Fibroblast of peridontal ligament (primary cell): ENCODE results near the gene OVOL3.
"Not testable (repeated sequence)": the region's sequence is repeated elsewhere in the genome, so short reads cannot be mapped to it uniquely, and the experiment has no call there.

ENCODE experiments used
- DNase-seq: peaks from one replicate; pipeline ENCODE4 v3.0.0-alpha.2; 2010; ENCODE audit errors: extremely low read depth

OVOL3 gene

DNA sequence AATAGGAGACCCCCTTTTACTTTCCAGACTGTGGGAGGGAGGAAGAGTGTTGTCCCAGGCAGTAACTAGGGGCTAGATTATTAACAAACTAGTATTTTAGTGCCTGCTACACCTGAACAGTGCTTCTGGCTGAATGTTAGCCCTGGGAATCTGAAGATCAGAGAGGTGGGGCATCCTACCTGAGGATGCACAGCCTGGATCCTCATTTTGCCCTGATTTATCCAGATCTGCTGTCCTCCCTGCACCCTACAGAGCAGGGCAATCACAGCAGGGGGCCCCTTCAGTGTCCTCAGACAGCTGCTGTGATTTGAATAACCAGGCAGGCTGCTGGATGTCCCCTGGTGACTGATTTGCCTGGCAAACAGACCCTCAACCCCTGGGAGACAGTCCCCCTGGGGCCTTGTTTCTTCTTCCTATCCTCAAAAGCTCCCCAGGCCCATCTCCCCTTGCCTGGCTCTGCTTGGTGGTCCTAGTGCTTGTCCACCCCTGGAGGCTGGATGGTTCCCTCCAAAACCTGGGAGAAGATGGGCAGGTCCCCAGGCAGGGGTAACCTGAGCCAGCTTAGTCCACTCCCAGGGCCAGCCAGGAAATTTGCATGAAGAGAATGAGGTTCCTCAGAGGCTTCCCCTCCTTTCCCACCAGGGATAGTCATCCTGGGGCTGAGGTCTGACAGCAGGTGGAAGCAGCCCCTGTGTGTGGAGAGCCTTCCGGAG, at the start of gene OVOL3:
TSS of gene OVOL3 (plus strand) at position 657 of the 713 bp plus-strand sequence. CDS start 60 bp downstream, outside the sequence.
- no peak for DNase-seq

DNA sequence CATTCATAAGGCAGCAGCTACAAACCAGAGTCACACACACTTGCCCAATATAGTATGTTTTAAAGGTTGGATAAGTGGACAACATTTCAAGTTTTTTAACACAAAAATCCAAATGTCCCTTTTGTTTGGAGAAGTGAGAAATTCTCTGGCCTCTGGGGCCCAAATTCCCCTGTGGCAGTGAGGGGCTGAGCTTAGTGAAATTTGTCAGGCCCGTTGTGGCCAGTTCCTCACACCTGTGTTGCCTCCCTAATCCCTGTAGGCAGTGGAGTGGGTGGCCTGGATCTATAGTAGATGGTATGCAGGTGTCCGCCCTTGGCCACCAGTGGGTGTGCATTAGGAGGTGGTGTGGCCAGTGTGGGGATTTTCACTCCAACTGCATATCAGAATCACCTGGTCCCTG, 49.6 kb upstream of the OVOL3 start:
- DNase-seq = no peak

- DNase-seq = no peak
Measured at GRCh38 chr19:36064826-36065225, 46.1 kb upstream of the OVOL3 start.

DNA sequence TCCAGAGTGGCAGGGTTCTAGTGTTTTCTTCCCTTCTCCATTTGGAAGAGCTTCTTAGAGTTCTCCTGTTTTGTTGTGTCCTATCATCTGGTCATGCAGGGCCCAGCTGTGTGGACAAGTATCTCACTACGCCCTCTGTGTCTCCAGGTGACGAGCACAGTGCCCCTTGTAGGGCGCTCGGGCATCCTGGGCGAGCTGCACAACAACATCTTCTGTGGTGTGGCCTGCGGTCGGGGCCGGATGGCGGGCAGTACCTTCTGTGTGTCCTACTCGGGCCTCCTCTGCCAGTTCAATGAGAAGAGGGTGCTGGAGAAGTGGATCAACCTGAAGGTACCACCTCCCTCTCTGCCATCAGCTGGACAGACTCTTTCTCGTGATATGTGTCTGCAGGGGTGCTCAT, 43.3 kb upstream of the OVOL3 start:
- no peak for DNase-seq

- not testable (repeated sequence) for DNase-seq
Measured at GRCh38 chr19:36068810-36069499, 42.0 kb upstream of the OVOL3 start.

- no peak for DNase-seq
Measured at GRCh38 chr19:36072081-36072480, 38.9 kb upstream of the OVOL3 start.

DNA sequence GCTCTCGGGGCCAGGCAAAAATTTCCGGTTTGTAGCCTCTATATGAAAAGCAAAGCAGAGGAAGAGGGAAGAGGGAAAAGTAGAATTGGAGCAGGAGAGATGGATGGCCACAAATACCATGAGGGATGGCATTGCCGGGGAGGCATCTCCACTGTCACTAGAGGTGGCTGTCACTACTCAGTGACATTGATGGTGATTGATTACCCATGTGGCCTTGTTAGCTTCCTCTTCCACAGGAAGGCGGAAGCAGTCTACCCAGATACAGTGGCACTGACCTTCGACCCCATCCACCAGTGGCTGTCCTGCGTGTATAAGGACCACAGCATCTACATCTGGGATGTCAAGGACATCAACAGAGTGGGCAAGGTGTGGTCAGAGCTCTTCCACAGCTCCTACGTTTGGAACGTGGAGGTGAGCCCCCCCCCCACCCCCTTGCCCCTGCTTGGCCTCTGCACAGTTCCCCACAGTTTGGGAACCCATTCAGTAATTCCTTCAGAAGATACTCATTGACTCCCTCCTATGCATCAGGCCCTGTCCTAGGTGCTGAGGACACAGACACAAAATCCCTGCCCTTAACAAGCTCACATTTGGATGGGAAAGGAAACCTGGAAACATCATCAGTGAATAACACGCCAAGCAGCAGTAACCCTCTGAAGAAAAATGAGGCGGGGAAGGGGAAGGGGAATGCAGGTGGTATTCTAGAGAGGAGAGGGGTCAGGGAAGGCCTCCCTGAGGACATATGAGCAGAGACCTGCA, 37.6 kb upstream of the OVOL3 start:
- DNase-seq = no peak

GRCh38 chr19:36079389-36079945, 31.5 kb upstream of the OVOL3 start:
- no peak for DNase-seq

DNA sequence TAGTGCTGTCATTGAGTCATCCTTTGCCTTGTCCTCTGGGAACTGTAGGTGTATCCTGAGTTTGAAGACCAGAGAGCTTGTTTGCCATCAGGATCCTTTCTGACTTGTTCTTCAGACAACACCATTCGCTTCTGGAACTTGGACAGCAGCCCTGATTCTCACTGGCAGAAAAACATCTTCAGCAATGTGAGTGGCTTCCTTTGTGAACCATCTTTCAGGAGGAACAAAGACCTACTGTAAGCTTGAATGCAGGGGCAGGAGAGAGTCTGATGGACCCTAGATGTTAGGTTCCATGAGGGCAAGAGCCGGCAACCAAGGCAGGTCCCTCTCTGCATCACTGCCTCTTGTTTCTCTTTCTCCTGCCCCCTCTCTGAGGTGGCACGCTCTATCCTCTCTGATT, 29.6 kb upstream of the OVOL3 start:
- DNase-seq = peak; percentile 3

- DNase-seq = peak; percentile 14
Measured at GRCh38 chr19:36081894-36082293, 29.0 kb upstream of the OVOL3 start.

DNA sequence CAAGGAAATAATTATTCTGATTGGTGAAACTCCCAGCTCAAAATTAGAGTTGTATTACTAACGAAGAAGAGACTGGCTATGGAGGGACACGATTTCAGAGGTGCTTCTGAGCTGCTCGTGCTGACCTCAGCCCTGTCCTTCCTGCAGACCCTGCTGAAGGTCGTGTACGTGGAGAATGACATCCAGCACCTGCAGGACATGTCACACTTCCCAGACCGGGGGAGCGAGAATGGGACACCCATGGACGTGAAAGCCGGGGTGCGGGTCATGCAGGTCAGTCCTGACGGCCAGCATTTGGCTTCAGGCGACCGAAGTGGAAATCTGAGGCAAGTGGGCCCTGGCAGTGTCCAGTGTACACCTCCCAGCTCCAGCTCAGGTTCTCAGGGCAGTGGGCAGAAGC, 28.0 kb upstream of the OVOL3 start:
- no peak for DNase-seq

DNA sequence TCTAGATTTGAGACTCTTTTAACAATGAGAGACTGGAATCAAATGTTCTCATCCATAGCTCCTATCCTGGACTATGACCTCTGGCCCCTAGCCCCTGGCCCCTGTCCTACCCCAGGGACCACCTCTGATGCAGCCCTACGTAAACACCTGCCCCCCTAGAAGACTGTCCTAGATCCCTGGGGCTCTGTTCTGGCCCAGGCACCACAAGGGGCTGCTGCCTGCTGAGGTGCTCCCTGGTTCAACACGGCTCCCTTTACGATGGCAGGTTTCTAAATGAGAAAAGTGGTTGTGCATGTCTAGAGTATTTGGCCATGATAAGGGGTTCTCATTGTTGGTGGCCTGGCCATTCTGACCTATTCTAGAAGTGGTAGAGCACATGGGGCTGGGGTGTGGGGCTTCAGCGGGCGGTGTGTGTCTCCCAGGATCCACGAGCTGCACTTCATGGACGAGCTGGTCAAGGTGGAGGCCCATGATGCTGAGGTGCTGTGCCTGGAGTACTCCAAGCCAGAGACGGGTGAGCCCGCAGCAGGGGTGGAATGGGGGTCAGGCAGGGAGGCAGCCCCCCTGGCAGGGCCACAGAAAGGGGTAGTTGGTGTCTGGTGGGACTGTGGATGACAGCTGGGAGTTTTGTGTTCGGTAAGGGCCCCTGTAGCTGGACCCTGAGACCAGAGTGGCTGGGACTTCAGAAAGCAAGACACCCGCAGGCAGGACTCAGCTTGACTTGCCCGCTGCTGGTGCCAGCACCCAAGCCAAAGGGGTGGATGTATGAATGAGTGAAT, 26.5 kb upstream of the OVOL3 start:
- no peak for DNase-seq

DNA sequence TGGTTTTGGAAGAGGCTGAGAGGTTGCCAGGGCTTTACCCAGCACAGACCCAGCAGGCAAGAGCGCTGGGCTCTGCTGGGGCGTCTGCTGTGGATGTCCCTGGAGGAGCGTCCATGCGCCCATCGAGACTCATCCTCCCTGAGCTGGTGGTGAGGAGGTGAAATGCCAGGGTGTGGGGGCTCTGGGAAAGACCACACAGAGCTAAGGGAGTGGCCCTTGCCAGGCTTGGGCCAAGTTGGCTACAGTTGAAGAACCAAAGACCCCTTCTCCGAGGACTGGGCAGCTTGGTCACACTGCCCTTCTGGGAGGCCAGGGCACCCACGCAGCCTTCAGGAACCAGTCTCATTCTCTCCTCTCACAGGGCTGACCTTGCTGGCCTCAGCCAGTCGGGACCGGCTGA, 24.6 kb upstream of the OVOL3 start:
- no peak for DNase-seq

- no peak for DNase-seq
Measured at GRCh38 chr19:36089847-36090246, 21.1 kb upstream of the OVOL3 start.

GRCh38 chr19:36090910-36091695, 19.8 kb upstream of the OVOL3 start:
- no peak for DNase-seq

- DNase-seq = no peak
Measured at GRCh38 chr19:36092566-36092965, 18.4 kb upstream of the OVOL3 start.

DNA sequence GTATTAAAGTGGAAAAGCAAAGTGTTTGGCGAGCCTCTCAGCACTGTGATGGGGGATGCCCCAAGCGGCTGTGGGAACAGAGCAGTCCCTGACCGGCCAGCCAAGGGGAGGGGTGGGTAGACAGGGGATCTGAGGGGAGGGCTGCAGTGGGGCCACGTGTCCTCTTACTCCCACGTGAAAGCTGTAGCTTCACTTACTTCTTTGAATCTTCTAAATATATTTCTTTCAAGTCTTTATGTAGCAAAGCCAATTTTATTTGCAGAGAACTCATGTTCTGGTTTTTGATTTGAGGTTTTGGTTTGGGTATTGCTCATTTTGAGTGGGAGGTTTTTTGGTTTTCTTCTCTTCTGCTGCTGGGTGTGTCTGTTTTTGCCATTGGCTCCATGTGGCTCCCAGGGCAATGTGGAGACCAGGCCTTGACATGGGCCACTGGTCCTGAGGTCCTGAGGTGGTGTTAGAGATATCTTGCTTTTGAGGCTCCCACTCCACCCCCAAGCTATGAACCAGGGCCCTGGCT, 17.7 kb upstream of the OVOL3 start:
- peak; percentile 6 for DNase-seq

- DNase-seq = peak; percentile 11
Measured at GRCh38 chr19:36093687-36094086, 17.3 kb upstream of the OVOL3 start.

GRCh38 chr19:36097036-36097435, 13.9 kb upstream of the OVOL3 start:
- no peak for DNase-seq

- no peak for DNase-seq
Measured at GRCh38 chr19:36099166-36099785, 11.7 kb upstream of the OVOL3 start.
